ENCODE measurements around the gene ROBO2.

Gene ROBO2

DNA sequence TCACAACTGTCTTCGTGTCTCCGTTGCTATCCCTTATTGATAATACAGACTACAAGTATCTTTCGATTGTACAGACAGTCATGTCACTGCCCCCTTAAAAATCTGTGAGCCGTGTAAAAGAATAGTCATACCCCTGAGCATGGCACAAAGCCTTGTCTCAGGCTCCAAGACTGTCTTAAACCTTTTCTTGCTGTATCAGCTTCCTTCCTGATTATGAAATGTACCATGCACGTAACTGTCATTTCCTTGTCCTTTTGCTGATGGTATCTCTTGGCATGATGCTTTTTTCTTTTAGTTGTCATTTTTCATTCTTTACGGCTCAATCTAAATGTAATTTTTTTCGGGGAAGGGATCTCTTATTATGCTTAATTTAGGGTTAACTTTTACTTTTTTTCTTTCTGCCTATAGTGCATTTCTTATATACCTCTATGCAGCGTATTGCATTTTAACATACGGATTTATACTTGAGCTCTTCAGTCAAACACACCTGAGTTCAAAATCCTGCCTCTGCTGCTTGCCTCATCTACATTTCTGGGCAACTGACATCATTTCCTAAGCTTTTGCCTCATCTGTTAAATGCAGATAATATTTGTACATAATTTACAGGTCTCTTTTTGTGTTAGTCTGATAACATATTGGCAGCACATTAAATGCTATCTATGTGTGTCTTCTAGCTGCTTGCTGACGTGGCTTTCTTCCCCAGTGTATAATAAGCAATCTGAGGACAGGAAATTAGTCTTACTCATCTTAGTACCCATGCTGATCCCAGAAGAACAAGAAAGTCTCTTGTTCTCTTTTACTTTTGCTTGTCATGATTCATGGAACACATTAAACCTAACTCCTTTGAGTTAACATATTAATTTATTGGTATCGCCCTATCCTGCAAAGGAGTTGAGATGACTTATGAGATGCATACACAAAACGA lies 57.3 kb downstream of the ROBO2 start:
- Histone ChIP-seq H2BK120ac (ENCODE audit: insufficient read depth, low read length, poor library complexity) (no peak overlapping the region), H3K9ac (ENCODE audit: low read length) (no peak overlapping the region), H4K12ac (ENCODE audit: low read depth, low read length) (no peak overlapping the region), H3K27ac (ENCODE audit: low read depth, low read length) (no peak overlapping the region), H2AFZ (ENCODE audit: insufficient read depth, low read length, poor library complexity) (no peak overlapping the region), H2BK12ac (ENCODE audit: low read length) (no peak overlapping the region), H3K4ac (ENCODE audit: low read depth, low read length) (no peak overlapping the region), H4K8ac (ENCODE audit: low read depth, low read length) (no peak overlapping the region), H2BK5ac (ENCODE audit: low read depth, low read length, poor library complexity) (no peak overlapping the region), H3K9me3 (ENCODE audit: insufficient read depth, low read depth, low read length) (no peaks in the 10 kb centered on the region), H3K79me2 (ENCODE audit: control insufficient read depth, insufficient read depth, low read length, poor library complexity) (no peaks in the 10 kb centered on the region), H3K4me1 (ENCODE audit: control insufficient read depth in 1 of 2, insufficient read depth in 2 of 2, low read length in 2 of 2) (no peaks in the 10 kb centered on the region), H3K23ac (ENCODE audit: low read length) (no peak overlapping the region), H3K36me3 (ENCODE audit: control insufficient read depth in 1 of 2, insufficient read depth in 2 of 2, low read length in 2 of 2) (no peaks in the 10 kb centered on the region), H3K79me1 (ENCODE audit: low read length) (no peaks in the 10 kb centered on the region), H3K27me3 (ENCODE audit: insufficient read depth, low read length) (no peaks in the 10 kb centered on the region), H4K91ac (ENCODE audit: low read depth, low read length) (no peak overlapping the region), H3K18ac (ENCODE audit: low read length) (no peak overlapping the region), H2AK5ac (ENCODE audit: low read length) (no peak overlapping the region), H3K4me2 (ENCODE audit: low read length) (no peak overlapping the region), H3K14ac (ENCODE audit: low read length) (no peak overlapping the region), H3K4me3 (ENCODE audit: low read depth, low read length) (no peak overlapping the region)
- no CpG with 5 or more reads among the region's 12 CpGs for WGBS (ENCODE audit: extremely low coverage, insufficient coverage, insufficient read length)
- DNase-seq, result no peak

DNA sequence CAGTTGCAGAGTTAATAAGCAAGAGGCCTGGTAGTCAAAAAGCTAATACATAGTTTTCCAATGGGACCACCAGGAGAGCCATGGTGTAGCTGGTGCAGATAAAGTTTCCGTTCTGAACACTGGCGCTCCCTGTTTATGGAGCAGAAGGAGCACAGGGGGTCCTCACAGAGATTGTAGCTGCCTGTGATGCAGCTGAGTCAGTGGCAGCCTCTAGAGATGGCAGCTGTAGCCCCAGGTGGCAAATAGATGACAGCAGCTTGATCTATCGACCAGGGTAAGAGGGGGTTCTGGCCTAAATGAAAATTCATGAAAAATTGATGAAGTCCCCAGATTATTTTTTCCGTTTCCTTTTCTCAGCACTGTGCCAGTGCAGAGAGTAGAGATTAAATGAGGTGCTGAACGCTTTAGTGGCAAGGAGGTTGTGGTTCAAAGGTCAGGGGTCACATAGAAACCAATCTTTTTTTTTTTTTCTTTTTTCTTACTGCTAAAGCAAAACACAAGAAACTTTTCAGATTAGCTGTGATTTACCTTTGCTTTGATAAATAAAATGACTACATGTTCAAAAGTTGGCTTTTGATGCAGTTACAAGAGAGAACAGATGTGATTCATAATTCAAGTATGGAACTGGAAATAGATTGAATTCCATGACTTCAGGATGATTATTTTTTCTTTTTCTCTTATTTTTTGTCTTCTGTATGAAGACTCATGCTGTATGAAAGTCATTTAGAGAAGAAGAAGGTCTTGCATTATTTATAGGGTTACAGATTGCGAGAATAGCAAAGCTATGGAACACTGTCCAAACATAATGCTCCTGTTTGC lies 63.3 kb downstream of the ROBO2 start:
- Histone ChIP-seq H4K12ac (ENCODE audit: low read depth, low read length) (no peak overlapping the region), H3K4me1 (ENCODE audit: control insufficient read depth in 1 of 2, insufficient read depth in 2 of 2, low read length in 2 of 2) (no peaks in the 10 kb centered on the region), H4K91ac (ENCODE audit: low read depth, low read length) (no peak overlapping the region), H3K27me3 (ENCODE audit: insufficient read depth, low read length) (no peaks in the 10 kb centered on the region), H3K4me3 (ENCODE audit: low read depth, low read length) (no peak overlapping the region), H3K27ac (ENCODE audit: low read depth, low read length) (no peak overlapping the region), H3K36me3 (ENCODE audit: control insufficient read depth in 1 of 2, insufficient read depth in 2 of 2, low read length in 2 of 2) (no peaks in the 10 kb centered on the region), H3K23ac (ENCODE audit: low read length) (no peak overlapping the region), H3K14ac (ENCODE audit: low read length) (no peak overlapping the region), H4K8ac (ENCODE audit: low read depth, low read length) (no peak overlapping the region), H2BK12ac (ENCODE audit: low read length) (no peak overlapping the region), H3K18ac (ENCODE audit: low read length) (no peak overlapping the region), H2BK120ac (ENCODE audit: insufficient read depth, low read length, poor library complexity) (no peak overlapping the region), H3K4ac (ENCODE audit: low read depth, low read length) (no peak overlapping the region), H2AK5ac (ENCODE audit: low read length) (no peak overlapping the region), H3K9me3 (ENCODE audit: insufficient read depth, low read depth, low read length) (no peaks in the 10 kb centered on the region), H2BK5ac (ENCODE audit: low read depth, low read length, poor library complexity) (no peak overlapping the region), H3K4me2 (ENCODE audit: low read length) (no peak overlapping the region), H2AFZ (ENCODE audit: insufficient read depth, low read length, poor library complexity) (no peak overlapping the region), H3K79me1 (ENCODE audit: low read length) (no peaks in the 10 kb centered on the region), H3K79me2 (ENCODE audit: control insufficient read depth, insufficient read depth, low read length, poor library complexity) (no peaks in the 10 kb centered on the region), H3K9ac (ENCODE audit: low read length) (no peak overlapping the region)
- WGBS (ENCODE audit: extremely low coverage, insufficient coverage, insufficient read length), result no CpG with 5 or more reads among the region's 6 CpGs
- DNase-seq, result no peak

GRCh38 chr3:77122652-77123051 lies 82.8 kb downstream of the ROBO2 start:
- Histone ChIP-seq H3K27me3 (ENCODE audit: insufficient read depth, low read length) (no peaks in the 10 kb centered on the region), H3K4me1 (ENCODE audit: control insufficient read depth in 1 of 2, insufficient read depth in 2 of 2, low read length in 2 of 2) (no peaks in the 10 kb centered on the region), H3K79me1 (ENCODE audit: low read length) (no peaks in the 10 kb centered on the region), H2BK5ac (ENCODE audit: low read depth, low read length, poor library complexity) (no peak overlapping the region), H2BK120ac (ENCODE audit: insufficient read depth, low read length, poor library complexity) (no peak overlapping the region), H3K4me2 (ENCODE audit: low read length) (no peak overlapping the region), H3K79me2 (ENCODE audit: control insufficient read depth, insufficient read depth, low read length, poor library complexity) (no peaks in the 10 kb centered on the region), H2BK12ac (ENCODE audit: low read length) (no peak overlapping the region), H3K23ac (ENCODE audit: low read length) (no peak overlapping the region), H3K14ac (ENCODE audit: low read length) (no peak overlapping the region), H4K8ac (ENCODE audit: low read depth, low read length) (no peak overlapping the region), H2AFZ (ENCODE audit: insufficient read depth, low read length, poor library complexity) (no peak overlapping the region), H3K9ac (ENCODE audit: low read length) (no peak overlapping the region), H3K4me3 (ENCODE audit: low read depth, low read length) (no peak overlapping the region), H4K12ac (ENCODE audit: low read depth, low read length) (no peak overlapping the region), H3K36me3 (ENCODE audit: control insufficient read depth in 1 of 2, insufficient read depth in 2 of 2, low read length in 2 of 2) (no peaks in the 10 kb centered on the region), H4K91ac (ENCODE audit: low read depth, low read length) (no peak overlapping the region), H3K9me3 (ENCODE audit: insufficient read depth, low read depth, low read length) (no peaks in the 10 kb centered on the region), H3K4ac (ENCODE audit: low read depth, low read length) (no peak overlapping the region), H3K27ac (ENCODE audit: low read depth, low read length) (no peak overlapping the region), H2AK5ac (ENCODE audit: low read length) (no peak overlapping the region), H3K18ac (ENCODE audit: low read length) (no peak overlapping the region)
- DNase-seq, result no peak
- WGBS (ENCODE audit: extremely low coverage, insufficient coverage, insufficient read length), result no CpG with 5 or more reads among the region's 2 CpGs

GRCh38 chr3:77125966-77126365 lies 86.1 kb downstream of the ROBO2 start:
- Histone ChIP-seq H3K4ac (ENCODE audit: low read depth, low read length) (no peak overlapping the region), H3K4me3 (ENCODE audit: low read depth, low read length) (no peak overlapping the region), H3K9ac (ENCODE audit: low read length) (no peak overlapping the region), H3K4me1 (ENCODE audit: control insufficient read depth in 1 of 2, insufficient read depth in 2 of 2, low read length in 2 of 2) (no peaks in the 10 kb centered on the region), H4K91ac (ENCODE audit: low read depth, low read length) (no peak overlapping the region), H3K79me2 (ENCODE audit: control insufficient read depth, insufficient read depth, low read length, poor library complexity) (no peaks in the 10 kb centered on the region), H3K27ac (ENCODE audit: low read depth, low read length) (no peak overlapping the region), H2BK5ac (ENCODE audit: low read depth, low read length, poor library complexity) (no peak overlapping the region), H2AK5ac (ENCODE audit: low read length) (no peak overlapping the region), H3K79me1 (ENCODE audit: low read length) (no peaks in the 10 kb centered on the region), H2BK120ac (ENCODE audit: insufficient read depth, low read length, poor library complexity) (no peak overlapping the region), H4K12ac (ENCODE audit: low read depth, low read length) (no peak overlapping the region), H2AFZ (ENCODE audit: insufficient read depth, low read length, poor library complexity) (no peak overlapping the region), H2BK12ac (ENCODE audit: low read length) (no peak overlapping the region), H3K36me3 (ENCODE audit: control insufficient read depth in 1 of 2, insufficient read depth in 2 of 2, low read length in 2 of 2) (no peaks in the 10 kb centered on the region), H3K9me3 (ENCODE audit: insufficient read depth, low read depth, low read length) (no peaks in the 10 kb centered on the region), H3K27me3 (ENCODE audit: insufficient read depth, low read length) (no peaks in the 10 kb centered on the region), H4K8ac (ENCODE audit: low read depth, low read length) (no peak overlapping the region), H3K18ac (ENCODE audit: low read length) (no peak overlapping the region), H3K4me2 (ENCODE audit: low read length) (no peak overlapping the region), H3K14ac (ENCODE audit: low read length) (no peak overlapping the region), H3K23ac (ENCODE audit: low read length) (no peak overlapping the region)
- no peak for DNase-seq
- no CpG with 5 or more reads among the region's 3 CpGs for WGBS (ENCODE audit: extremely low coverage, insufficient coverage, insufficient read length)

All from trophoblast cell (in vitro differentiated cells and primary cell).